22Rv1 (cell line): ENCODE measurements around the gene ENTR1.

Experiments used
- CTCF ChIP-seq: fragments of 450-650 bp; IDR thresholded peaks from 2 replicates; pipeline ENCODE4 v1.5.1; 2017; ENCODE audit warnings: mild to moderate bottlenecking
- ZFX ChIP-seq: fragments of 450-650 bp; IDR thresholded peaks from 2 replicates; pipeline ENCODE4 v1.6.1; 2017; ENCODE audit warnings: antibody characterized with exemption, borderline replicate concordance

- no peak for TF ChIP-seq CTCF
- TF ChIP-seq ZFX = no peak
Measured at GRCh38 chr9:136381966-136382513, 28.4 kb downstream of the ENTR1 start.
